Measurements from ENCODE around the gene NKX2-4.

DNA sequence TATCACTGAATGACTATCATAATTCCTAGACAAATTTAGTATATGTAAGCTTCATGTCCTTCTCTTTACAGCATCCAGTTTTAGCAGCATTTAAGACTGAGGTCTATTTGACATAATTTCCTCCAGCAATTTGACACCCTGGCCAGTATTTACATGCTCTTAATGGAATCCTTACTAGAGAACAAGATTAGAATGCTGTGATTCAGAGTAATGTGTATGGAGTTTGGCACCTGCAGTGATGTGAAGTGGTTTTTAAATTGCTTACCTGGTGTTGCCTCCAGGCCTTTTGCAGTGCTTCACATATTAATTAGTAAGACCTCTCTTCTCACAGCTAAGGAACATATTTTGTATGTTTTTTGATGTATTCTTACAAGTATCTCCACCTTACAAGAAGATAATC lies 9.8 kb downstream of the NKX2-4 start:
- TF ChIP-seq RFX5 (IDR thresholded peaks at IDR 0.05; ENCODE audit: low read length) (no peak), EZH2phosphoT487 (IDR thresholded peaks at IDR 0.05; ENCODE audit: borderline replicate concordance, low read depth) (no peak), MXI1 (IDR thresholded peaks at IDR 0.05; ENCODE audit: low read depth, low read length) (no peak), ELF1 (IDR thresholded peaks at IDR 0.05) (no peak), EP300 (IDR thresholded peaks at IDR 0.05; ENCODE audit: borderline replicate concordance in 1 of 2, low read depth in 1 of 2, low read length in 1 of 2) (no peak), TCF12 (IDR thresholded peaks at IDR 0.05) (no peak)
- TF ChIP-seq, protein P1, sequence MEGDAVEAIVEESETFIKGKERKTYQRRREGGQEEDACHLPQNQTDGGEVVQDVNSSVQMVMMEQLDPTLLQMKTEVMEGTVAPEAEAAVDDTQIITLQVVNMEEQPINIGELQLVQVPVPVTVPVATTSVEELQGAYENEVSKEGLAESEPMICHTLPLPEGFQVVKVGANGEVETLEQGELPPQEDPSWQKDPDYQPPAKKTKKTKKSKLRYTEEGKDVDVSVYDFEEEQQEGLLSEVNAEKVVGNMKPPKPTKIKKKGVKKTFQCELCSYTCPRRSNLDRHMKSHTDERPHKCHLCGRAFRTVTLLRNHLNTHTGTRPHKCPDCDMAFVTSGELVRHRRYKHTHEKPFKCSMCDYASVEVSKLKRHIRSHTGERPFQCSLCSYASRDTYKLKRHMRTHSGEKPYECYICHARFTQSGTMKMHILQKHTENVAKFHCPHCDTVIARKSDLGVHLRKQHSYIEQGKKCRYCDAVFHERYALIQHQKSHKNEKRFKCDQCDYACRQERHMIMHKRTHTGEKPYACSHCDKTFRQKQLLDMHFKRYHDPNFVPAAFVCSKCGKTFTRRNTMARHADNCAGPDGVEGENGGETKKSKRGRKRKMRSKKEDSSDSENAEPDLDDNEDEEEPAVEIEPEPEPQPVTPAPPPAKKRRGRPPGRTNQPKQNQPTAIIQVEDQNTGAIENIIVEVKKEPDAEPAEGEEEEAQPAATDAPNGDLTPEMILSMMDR (IDR thresholded peaks at IDR 0.05), result no peak
